Endothelial cell (in vitro differentiated cells): Measurements from ENCODE around the gene RNASE4. TPM values are rescaled to one million over a fixed set of nuclear protein-coding genes. Genes with fewer than 3 reads are reported as not detected.
"Not testable (repeated sequence)": the region's sequence is repeated elsewhere in the genome, so short reads cannot be mapped to it uniquely, and the experiment has no call there.

Experiments
- DNase-seq: peaks from one replicate; pipeline ENCODE4 v3.0.0; 2021; ENCODE audit warnings: low spot score
- H3K27ac Mint-ChIP-seq: one replicate; pipeline ENCODE4 v1.8.0; 2021; ENCODE audit warnings: mixed read lengths, inconsistent platforms; ENCODE audit not compliant: unreplicated experiment
- H3K27me3 Mint-ChIP-seq: one replicate; pipeline ENCODE4 v1.8.0; 2021; ENCODE audit warnings: mild to moderate bottlenecking, moderate library complexity, mixed read lengths, inconsistent platforms; ENCODE audit not compliant: unreplicated experiment
- H3K36me3 Mint-ChIP-seq: one replicate; pipeline ENCODE4 v1.8.0; 2021; ENCODE audit warnings: mild to moderate bottlenecking, low read depth, mixed read lengths, inconsistent platforms; ENCODE audit not compliant: unreplicated experiment
- H3K4me1 Mint-ChIP-seq: one replicate; pipeline ENCODE4 v1.8.0; 2021; ENCODE audit warnings: mild to moderate bottlenecking, mixed read lengths, inconsistent platforms; ENCODE audit not compliant: unreplicated experiment
- H3K4me3 Mint-ChIP-seq: one replicate; pipeline ENCODE4 v1.8.0; 2021; ENCODE audit warnings: mild to moderate bottlenecking, mixed read lengths, inconsistent platforms; ENCODE audit not compliant: unreplicated experiment
- H3K9me3 Mint-ChIP-seq: one replicate; pipeline ENCODE4 v1.8.0; 2021; ENCODE audit warnings: mixed read lengths, inconsistent platforms; ENCODE audit not compliant: unreplicated experiment
- long read RNA-seq: library from polyadenylated mRNA; unstranded; transcript quantifications from one replicate; pipeline ENCODE4 v2.0.0, GENCODE V29; 2020; ENCODE audit not compliant: unreplicated experiment
- total RNA-seq: library from RNA; stranded (reverse); fragmentation: NEBNext Ultra II Directional; extraction: Animal tissue kit (Norgen Biotek cat#: 25700); gene quantifications from one replicate; pipeline ENCODE4 v1.2.1, GENCODE V29; 2021; ENCODE audit not compliant: unreplicated experiment
- TF ChIP-seq, protein P1 (sequence below): fragments of 200-600 bp; sonication (generic); IDR thresholded peaks from one replicate; pipeline ENCODE4 v1.5.0; 2021; ENCODE audit warnings: antibody characterized with exemption; ENCODE audit not compliant: unreplicated experiment

The RNASE4 gene, protein sequence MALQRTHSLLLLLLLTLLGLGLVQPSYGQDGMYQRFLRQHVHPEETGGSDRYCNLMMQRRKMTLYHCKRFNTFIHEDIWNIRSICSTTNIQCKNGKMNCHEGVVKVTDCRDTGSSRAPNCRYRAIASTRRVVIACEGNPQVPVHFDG
- 1.0 TPM for total RNA-seq
- long read RNA-seq, partial matches to known transcripts, result 0 of 2 reads
- long read RNA-seq, other reads (novel, unspliced or antisense), result 0 of 2 reads

DNA sequence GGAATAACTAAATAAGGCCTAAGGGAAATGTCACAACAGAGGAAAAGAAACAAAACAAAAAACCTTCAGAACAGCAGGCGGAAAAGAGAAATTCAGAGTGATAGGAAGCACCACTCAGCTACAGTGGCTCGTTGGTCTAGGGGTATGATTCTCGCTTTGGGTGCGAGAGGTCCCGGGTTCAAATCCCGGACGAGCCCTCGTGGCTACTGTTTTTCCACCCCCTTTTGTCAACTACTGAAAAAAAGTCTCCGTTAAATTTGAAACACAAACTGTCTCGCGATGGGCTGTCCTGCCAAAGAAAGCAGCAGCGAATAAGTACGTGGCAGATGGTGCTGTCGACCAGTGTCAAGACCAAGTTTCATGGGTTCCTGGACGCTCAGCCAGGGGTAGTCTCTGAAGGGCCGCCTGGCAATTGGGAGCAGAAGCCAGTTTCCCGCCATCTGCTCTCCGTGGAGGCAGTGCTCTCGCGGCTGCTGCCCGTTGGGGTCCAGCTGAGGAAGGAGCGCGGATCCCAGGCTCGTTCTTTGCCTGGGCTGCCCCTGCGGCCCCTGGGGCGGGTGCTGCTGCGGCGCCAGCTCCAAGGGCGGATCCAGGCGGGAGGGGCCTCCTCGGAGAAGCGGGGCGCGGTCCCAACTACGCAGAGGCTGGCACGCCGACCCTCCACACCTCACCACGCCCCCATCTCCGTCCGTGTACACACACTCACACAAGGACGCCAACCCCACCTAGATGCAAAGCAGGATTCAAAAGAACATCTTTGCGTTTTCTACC is at the start of gene RNASE4:
Gene RNASE4, plus strand, starts transcription at position 670 of the 771 bp plus-strand sequence. CDS start 14,812 bp downstream, outside the sequence.
- Mint-ChIP-seq H3K9me3 (no peaks in the 10 kb centered on the region), H3K36me3 (peaks cover 6% of the 10 kb centered on the region), H3K4me3 (peak within 1 kb of the TSS; percentile 90), H3K27me3 (peaks cover 16% of the 10 kb centered on the region), H3K4me1 (peaks cover 6% of the 10 kb centered on the region), H3K27ac (no peak within 1 kb of the TSS)
- TF ChIP-seq, protein P1, sequence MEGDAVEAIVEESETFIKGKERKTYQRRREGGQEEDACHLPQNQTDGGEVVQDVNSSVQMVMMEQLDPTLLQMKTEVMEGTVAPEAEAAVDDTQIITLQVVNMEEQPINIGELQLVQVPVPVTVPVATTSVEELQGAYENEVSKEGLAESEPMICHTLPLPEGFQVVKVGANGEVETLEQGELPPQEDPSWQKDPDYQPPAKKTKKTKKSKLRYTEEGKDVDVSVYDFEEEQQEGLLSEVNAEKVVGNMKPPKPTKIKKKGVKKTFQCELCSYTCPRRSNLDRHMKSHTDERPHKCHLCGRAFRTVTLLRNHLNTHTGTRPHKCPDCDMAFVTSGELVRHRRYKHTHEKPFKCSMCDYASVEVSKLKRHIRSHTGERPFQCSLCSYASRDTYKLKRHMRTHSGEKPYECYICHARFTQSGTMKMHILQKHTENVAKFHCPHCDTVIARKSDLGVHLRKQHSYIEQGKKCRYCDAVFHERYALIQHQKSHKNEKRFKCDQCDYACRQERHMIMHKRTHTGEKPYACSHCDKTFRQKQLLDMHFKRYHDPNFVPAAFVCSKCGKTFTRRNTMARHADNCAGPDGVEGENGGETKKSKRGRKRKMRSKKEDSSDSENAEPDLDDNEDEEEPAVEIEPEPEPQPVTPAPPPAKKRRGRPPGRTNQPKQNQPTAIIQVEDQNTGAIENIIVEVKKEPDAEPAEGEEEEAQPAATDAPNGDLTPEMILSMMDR, result no peak
- DNase-seq, result peak; percentile 76

DNA sequence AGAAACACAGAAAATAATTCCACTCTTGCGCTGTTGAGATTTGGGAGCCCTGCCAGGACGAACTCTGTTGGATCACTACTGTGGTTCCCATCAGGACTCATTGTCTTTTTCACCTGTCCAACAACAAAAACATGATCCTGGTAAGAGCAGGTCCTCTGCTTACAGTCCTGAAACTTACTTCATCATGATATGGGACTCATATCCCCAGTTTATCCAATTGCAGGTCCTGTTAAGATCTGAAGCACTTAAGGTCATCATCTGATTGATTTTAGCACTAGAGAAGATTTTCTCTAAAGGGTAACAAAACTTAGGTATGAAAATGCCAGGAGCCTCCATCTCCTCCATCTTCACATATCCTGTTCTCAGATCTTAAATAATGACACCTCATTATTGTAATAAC is 42.8 kb upstream of the RNASE4 start, which contains the start of gene OR6S1:
Gene OR6S1, minus strand, starts transcription at position 101 of the 400 bp plus-strand sequence. Its CDS starts 0 bp downstream, at position 101.
- Mint-ChIP-seq H3K27ac (no peak within 1 kb of the TSS), H3K4me1 (no peaks in the 10 kb centered on the region), H3K27me3 (no peaks in the 10 kb centered on the region), H3K4me3 (no peak within 1 kb of the TSS), H3K9me3 (no peaks in the 10 kb centered on the region), H3K36me3 (no peaks in the 10 kb centered on the region)
- TF ChIP-seq, protein P1, result no peak
- no peak for DNase-seq

DNA sequence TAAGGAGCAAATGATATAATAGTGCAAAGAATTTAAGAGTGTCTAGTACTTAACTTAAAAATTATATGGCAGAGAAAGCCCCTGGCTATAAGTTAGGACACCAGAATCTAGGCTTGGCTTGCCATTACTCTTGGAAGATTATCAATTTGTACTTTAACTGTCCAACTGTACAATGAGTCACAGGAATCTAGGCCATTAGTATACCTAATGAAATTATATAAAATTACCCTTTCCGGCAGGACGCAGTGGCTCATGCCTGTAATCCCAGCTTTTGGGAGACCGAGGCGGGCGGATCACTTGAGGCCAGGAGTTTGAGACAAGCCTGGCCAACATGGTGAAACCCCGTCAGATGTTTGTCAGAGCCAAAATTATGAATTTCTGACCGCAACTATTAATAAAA is 42.2 kb upstream of the RNASE4 start:
- no peaks in the 10 kb centered on the region for H3K4me1 Mint-ChIP-seq
- H3K27ac Mint-ChIP-seq, result no peak overlapping the region
- TF ChIP-seq, protein P1, result no peak
- H3K27me3 Mint-ChIP-seq, result no peaks in the 10 kb centered on the region
- H3K4me3 Mint-ChIP-seq, result no peak overlapping the region
- no peaks in the 10 kb centered on the region for H3K36me3 Mint-ChIP-seq
- no peak for DNase-seq
- H3K9me3 Mint-ChIP-seq, result no peaks in the 10 kb centered on the region

DNA sequence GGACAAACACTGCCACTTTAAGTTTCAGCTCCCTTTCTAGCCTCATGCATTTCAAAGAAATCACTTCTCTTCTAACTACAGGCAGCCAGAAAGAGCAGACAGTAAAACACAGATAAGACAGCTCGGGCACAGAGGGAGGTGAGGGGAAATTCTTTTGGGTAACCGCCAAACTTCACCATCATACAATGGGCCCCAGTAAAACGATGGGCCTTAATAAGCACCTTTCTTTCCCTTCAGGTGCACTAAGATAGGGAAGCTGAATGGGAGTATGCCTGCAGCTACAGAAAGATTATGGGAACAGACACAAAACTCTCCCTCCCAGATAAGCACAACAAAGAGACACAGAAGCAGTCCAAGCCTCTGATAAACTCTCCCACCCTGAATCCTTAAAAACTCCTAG is 41.6 kb upstream of the RNASE4 start:
- not testable (repeated sequence) for H3K27me3 Mint-ChIP-seq, DNase-seq, H3K27ac Mint-ChIP-seq, H3K4me3 Mint-ChIP-seq, H3K9me3 Mint-ChIP-seq, H3K4me1 Mint-ChIP-seq, H3K36me3 Mint-ChIP-seq

DNA sequence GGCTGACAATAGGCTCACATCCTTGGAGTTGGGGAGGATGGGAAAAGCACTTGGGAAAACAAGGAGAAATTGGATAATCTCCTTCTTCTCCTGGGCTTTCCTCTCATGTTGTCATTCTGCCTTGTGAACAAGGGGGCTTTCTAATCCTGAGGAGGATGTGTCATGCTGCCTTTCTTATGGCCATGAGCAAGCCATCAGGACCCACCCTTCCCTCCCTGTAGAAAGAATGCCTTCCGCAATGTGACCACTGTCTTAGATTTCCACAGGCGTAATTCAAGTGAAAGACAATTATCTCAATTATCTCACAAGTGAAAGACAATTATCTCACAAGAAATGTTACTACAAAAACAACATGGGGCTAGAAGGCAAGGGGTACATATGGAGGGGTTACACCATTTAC is 39.8 kb upstream of the RNASE4 start:
- Mint-ChIP-seq H3K9me3 (no peaks in the 10 kb centered on the region), H3K27ac (no peak overlapping the region), H3K36me3 (no peaks in the 10 kb centered on the region), H3K4me1 (no peaks in the 10 kb centered on the region), H3K4me3 (no peak overlapping the region), H3K27me3 (no peaks in the 10 kb centered on the region)
- DNase-seq, result no peak
- TF ChIP-seq, protein P1, result no peak
